ENCODE data around the gene WNT11.

The WNT11 gene

DNA sequence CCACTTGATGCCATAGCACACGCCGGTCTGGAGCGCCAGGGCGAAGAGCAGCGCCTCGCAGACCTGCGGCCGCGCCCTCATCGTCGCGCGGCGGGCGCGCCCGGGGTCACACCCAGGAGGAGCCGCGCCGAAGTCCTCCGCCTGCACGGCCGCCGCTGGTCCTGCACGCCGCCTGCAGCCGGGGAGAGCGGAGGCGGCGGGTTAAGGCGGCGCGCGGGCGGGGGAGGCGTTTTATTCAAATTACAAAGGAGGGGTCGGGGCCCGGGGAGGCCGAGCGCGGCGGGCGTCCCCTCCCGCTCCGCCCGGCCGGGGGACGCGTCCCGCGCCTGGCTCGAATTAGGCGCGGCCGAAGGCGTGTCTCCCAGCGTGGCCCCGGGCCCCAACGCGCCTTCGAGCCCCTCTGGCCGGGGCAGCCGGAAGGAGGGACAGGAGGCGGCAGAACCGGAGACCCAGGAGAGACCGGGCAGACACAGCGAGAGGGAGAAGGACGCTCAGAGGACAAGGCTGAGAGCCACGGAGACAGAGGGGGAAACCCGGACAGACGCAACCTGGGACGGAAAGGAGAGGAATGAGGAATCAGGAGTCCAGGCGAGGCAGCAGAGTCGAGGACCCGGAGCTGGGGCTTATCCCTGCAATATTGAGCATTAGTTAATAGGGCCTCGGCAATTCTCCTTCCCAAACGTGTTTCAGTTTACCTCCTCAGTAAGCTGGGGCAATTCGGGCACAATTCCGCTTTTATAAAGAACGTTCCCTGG, at the start of gene WNT11:
Gene WNT11 (minus strand): TSS at position 176 of the 755 bp plus-strand sequence. CDS start 95 bp downstream, at position 81.
- peak; percentile 50 for DNase-seq (ENCODE audit: low read depth)
- TF ChIP-seq, protein P1, sequence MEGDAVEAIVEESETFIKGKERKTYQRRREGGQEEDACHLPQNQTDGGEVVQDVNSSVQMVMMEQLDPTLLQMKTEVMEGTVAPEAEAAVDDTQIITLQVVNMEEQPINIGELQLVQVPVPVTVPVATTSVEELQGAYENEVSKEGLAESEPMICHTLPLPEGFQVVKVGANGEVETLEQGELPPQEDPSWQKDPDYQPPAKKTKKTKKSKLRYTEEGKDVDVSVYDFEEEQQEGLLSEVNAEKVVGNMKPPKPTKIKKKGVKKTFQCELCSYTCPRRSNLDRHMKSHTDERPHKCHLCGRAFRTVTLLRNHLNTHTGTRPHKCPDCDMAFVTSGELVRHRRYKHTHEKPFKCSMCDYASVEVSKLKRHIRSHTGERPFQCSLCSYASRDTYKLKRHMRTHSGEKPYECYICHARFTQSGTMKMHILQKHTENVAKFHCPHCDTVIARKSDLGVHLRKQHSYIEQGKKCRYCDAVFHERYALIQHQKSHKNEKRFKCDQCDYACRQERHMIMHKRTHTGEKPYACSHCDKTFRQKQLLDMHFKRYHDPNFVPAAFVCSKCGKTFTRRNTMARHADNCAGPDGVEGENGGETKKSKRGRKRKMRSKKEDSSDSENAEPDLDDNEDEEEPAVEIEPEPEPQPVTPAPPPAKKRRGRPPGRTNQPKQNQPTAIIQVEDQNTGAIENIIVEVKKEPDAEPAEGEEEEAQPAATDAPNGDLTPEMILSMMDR (IDR thresholded peaks at IDR 0.05; ENCODE audit: insufficient read depth, low read depth, low read length, missing control alignments): no peak
- peak within 1 kb of the TSS; percentile 32 for H3K4me3 ChIP-seq (ENCODE audit: low read length)

DNA sequence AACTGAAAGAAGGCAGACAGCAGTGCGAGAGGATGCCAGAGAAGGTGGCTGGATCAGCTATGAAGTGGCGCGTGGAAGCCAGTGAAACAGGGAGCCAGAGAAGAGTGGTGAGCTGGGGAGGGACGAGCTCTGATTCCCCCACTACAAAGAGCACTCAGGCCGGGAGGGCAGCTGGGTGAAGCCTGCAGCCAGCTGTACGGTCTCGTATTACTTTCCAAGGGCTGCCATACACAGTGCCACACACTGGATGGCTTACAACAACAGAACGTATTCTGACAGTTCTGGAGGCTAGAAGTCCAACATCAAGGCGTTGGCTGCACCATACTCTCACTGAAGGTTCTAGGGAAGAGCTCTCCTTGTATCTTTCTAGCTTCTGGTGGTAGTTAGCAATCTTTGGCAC, 47.1 kb upstream of the WNT11 start:
- TF ChIP-seq, protein P1 (IDR thresholded peaks at IDR 0.05; ENCODE audit: insufficient read depth, low read depth, low read length, missing control alignments): no peak
- DNase-seq (ENCODE audit: low read depth): no peak
- H3K4me3 ChIP-seq (ENCODE audit: low read length): no peak overlapping the region

DNA sequence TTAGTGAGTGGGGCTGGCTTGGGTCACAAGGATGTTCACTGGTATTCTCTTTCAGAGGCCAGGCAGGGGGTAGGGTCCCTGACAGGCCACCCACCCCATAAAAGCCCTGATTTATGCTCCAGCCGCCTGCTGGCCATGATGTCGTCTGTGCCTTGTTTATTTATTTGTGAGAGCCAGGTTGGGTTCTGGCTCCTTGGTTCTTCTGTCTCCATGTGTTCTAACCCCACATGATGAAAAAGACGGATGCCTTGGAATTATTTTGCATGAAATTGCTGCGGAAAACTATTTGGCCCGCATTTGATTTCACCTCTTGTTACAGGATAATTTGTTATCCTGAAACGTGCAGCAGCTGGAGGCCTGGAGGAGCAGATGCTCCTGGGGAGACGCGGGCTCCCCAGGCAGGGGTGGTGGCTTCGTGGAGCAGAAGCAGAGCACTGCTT, 46.3 kb upstream of the WNT11 start:
- TF ChIP-seq, protein P1 (IDR thresholded peaks at IDR 0.05; ENCODE audit: insufficient read depth, low read depth, low read length, missing control alignments): no peak
- no peak for DNase-seq (ENCODE audit: low read depth)

GRCh38 chr11:76251576-76251975, 45.3 kb upstream of the WNT11 start:
- TF ChIP-seq, protein P1 (IDR thresholded peaks at IDR 0.05; ENCODE audit: insufficient read depth, low read depth, low read length, missing control alignments): no peak
- no peak for DNase-seq (ENCODE audit: low read depth)
- no peak overlapping the region for H3K4me3 ChIP-seq (ENCODE audit: low read length)

More for the DNA sequence above, 46.3 kb upstream of the WNT11 start:
- no peak overlapping the region for H3K4me3 ChIP-seq (ENCODE audit: low read length)

- DNase-seq (ENCODE audit: low read depth): no peak
- H3K4me3 ChIP-seq (ENCODE audit: low read length): no peak overlapping the region
- TF ChIP-seq, protein P1 (IDR thresholded peaks at IDR 0.05; ENCODE audit: insufficient read depth, low read depth, low read length, missing control alignments): no peak
Measured at GRCh38 chr11:76251226-76251575, 44.9 kb upstream of the WNT11 start.

DNA sequence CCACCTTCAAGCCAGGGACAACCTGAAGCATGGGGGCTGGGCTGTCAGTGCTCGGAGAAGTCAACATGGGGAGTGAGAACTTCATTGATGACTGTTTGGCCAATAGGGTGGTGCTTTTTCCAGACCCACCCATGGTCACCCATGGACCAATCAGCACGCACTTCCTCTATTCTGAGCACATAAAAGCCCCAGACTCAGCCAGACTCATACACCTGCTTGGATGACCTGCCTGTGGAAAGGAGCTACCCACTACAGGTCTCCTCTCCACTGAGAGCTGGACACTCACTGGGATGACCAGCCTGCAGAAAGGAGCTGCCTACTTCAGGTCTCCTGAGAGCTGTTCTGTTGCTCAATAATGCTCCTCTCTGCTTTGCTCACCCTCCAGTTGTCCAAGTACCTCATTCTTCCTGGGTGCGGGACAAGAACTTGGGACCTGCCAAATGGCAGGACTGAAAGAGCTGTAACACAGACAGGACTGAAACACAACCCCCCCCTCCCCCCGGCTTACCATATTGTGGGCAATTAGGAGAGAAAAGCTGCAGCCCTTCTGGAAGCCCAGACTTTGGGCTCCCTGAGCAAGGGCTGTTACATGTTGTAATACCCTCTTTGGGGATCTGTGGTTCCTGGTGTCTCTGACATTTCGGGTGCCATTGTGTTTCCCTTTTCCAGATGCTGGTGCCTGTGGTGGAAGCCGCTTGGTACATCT, 44.4 kb upstream of the WNT11 start:
- DNase-seq (ENCODE audit: low read depth): no peak
- no peak overlapping the region for H3K4me3 ChIP-seq (ENCODE audit: low read length)
- TF ChIP-seq, protein P1 (IDR thresholded peaks at IDR 0.05; ENCODE audit: insufficient read depth, low read depth, low read length, missing control alignments): no peak

Data from epithelial cell of esophagus (primary cell).